ENCODE data around the gene FLYWCH2. TPM values are rescaled to one million over a fixed set of nuclear protein-coding genes. Genes with fewer than 3 reads are reported as not detected.
A peak's percentile ranks its signal among the peaks of the same experiment; 100 is the strongest.

Gene FLYWCH2
- total RNA-seq, 1 experiment from 2014 or later = 33.7 TPM

- ChIA-PET CTCF (interaction anchor here (0.7 to 3.5 kb wide), 3 partner anchors 14 to 26 kb away, joined by 3 to 12 read pairs (median 4); partner anchors contain the start of gene FLYWCH2), RAD21 (ENCODE audit: low non-redundant PET in 1 of 2, low total read pairs in 2 of 2, uncharacterized antibody in 2 of 2, unreplicated experiment in 2 of 2) (no interaction called here), POLR2A (interaction anchor here (1.0 to 1.2 kb wide), 3 partner anchors 12 to 68 kb away, joined by 3 to 4 read pairs (median 3); no protein-coding TSS in a partner anchor)
- H2AFZ ChIP-seq (ENCODE audit: low read depth, low read length, poor library complexity, severe bottlenecking) = no peak overlapping the region
- no peak overlapping the region for H3K4me3 ChIP-seq (replicated peaks in 1 of 2; ENCODE audit: low read depth in 1 of 2, low read length in 2 of 2)
- peak; percentile 24 for ATAC-seq
- no peaks in the 10 kb centered on the region for H4K20me1 ChIP-seq (ENCODE audit: insufficient read depth)
- H3K27me3 ChIP-seq (ENCODE audit: insufficient read depth, low read length) = no peaks in the 10 kb centered on the region
- peak overlapping the region; percentile 89 for H3K27ac ChIP-seq (ENCODE audit: low read depth, low read length)
- H3K4me2 ChIP-seq (ENCODE audit: low read length) = peak overlapping the region; percentile 99
- H3K9me2 ChIP-seq (ENCODE audit: insufficient read depth) = no peaks in the 10 kb centered on the region
- H3K36me3 ChIP-seq (ENCODE audit: control insufficient read depth in 1 of 2, insufficient read depth in 2 of 2, low read length in 2 of 2) = peaks cover 0 to 7% of the 10 kb centered on the region in 2 experiments; a peak in 1 of 4 replicates
- H3K9me3 ChIP-seq (ENCODE audit: control insufficient read depth in 1 of 2, insufficient read depth in 1 of 2, low read depth in 1 of 2, low read length in 2 of 2) = peaks cover 2 to 6% of the 10 kb centered on the region in 2 experiments; a peak in 2 of 4 replicates
- H3K9ac ChIP-seq (ENCODE audit: low read length) = no peak overlapping the region
- H3K4me1 ChIP-seq (ENCODE audit: control insufficient read depth in 1 of 2, insufficient read depth in 2 of 2, low read length in 2 of 2) = peaks cover 18 to 52% of the 10 kb centered on the region in 2 experiments
- H3K79me2 ChIP-seq (ENCODE audit: insufficient read depth, low read length) = no peaks in the 10 kb centered on the region; the same call in 1 of the 2 replicates
- TF ChIP-seq SP1 (IDR thresholded peaks at IDR 0.05; ENCODE audit: low read depth) (no peak), POLR2A (IDR thresholded peaks at IDR 0.05; ENCODE audit: borderline replicate concordance, extremely low read depth, insufficient read depth, insufficient read length) (no peak), RAD21 (IDR thresholded peaks at IDR 0.05; ENCODE audit: low read depth) (no peak)
- intact Hi-C loops (cut with micrococcal nuclease) = loop anchor here (1.0 kb wide), 1 partner anchor 14 kb away; no protein-coding TSS in a partner anchor
- DNase-seq (ENCODE audit: low read depth, low spot score) = no peak
- no TSS peak for BruUV-seq (replicated peaks)
Observed at GRCh38 chr16:2856061-2856670, 26.8 kb upstream of the FLYWCH2 start.

- no peak for DNase-seq (ENCODE audit: low read depth, low spot score)
- H3K36me3 ChIP-seq (ENCODE audit: control insufficient read depth in 1 of 2, insufficient read depth in 2 of 2, low read length in 2 of 2) = peaks cover 0 to 7% of the 10 kb centered on the region in 2 experiments; a peak in 1 of 4 replicates
- intact Hi-C loops (cut with micrococcal nuclease) = loop anchor here (1.0 kb wide), 1 partner anchor 15 kb away; no protein-coding TSS in a partner anchor
- ATAC-seq = no peak
- H3K9ac ChIP-seq (ENCODE audit: low read length) = peak overlapping the region; percentile 68
- H3K27ac ChIP-seq (ENCODE audit: low read depth, low read length) = peak overlapping the region; percentile 89
- peaks cover 18 to 52% of the 10 kb centered on the region in 2 experiments for H3K4me1 ChIP-seq (ENCODE audit: control insufficient read depth in 1 of 2, insufficient read depth in 2 of 2, low read length in 2 of 2)
- POLR2A ChIA-PET = interaction anchor here (0.6 to 1.2 kb wide), 5 partner anchors 11 to 69 kb away, joined by 3 to 4 read pairs (median 3); no protein-coding TSS in a partner anchor
- no TSS peak for BruUV-seq (replicated peaks)
- no peaks in the 10 kb centered on the region for H4K20me1 ChIP-seq (ENCODE audit: insufficient read depth)
- peaks cover 2 to 6% of the 10 kb centered on the region in 2 experiments; a peak in 2 of 4 replicates for H3K9me3 ChIP-seq (ENCODE audit: control insufficient read depth in 1 of 2, insufficient read depth in 1 of 2, low read depth in 1 of 2, low read length in 2 of 2)
- H3K9me2 ChIP-seq (ENCODE audit: insufficient read depth) = no peaks in the 10 kb centered on the region
- no peaks in the 10 kb centered on the region; the same call in 1 of the 2 replicates for H3K79me2 ChIP-seq (ENCODE audit: insufficient read depth, low read length)
- no peaks in the 10 kb centered on the region for H3K27me3 ChIP-seq (ENCODE audit: insufficient read depth, low read length)
- no peak overlapping the region for H2AFZ ChIP-seq (ENCODE audit: low read depth, low read length, poor library complexity, severe bottlenecking)
- H3K4me2 ChIP-seq (ENCODE audit: low read length) = peak overlapping the region; percentile 99
- RAD21 ChIA-PET (ENCODE audit: low non-redundant PET in 1 of 2, low total read pairs in 2 of 2, uncharacterized antibody in 2 of 2, unreplicated experiment in 2 of 2) = no interaction called here
- CTCF ChIA-PET = interaction anchor here (0.7 to 3.5 kb wide), 4 partner anchors 11 to 26 kb away, joined by 3 to 12 read pairs (median 4); partner anchors contain the start of gene FLYWCH2
- peak overlapping the region; percentile 52 to 69 for H3K4me3 ChIP-seq (replicated peaks in 1 of 2; ENCODE audit: low read depth in 1 of 2, low read length in 2 of 2)
- TF ChIP-seq YY1 (IDR thresholded peaks at IDR 0.05; ENCODE audit: extremely low read depth, insufficient replicate concordance, low read depth, low read length) (no peak), REST (IDR thresholded peaks at IDR 0.05; ENCODE audit: low read depth) (no peak), ATF3 (IDR thresholded peaks at IDR 0.05) (no peak), CEBPB (IDR thresholded peaks at IDR 0.05; ENCODE audit: low read depth) (no peak), EGR1 (IDR thresholded peaks at IDR 0.05; ENCODE audit: low read depth) (no peak), RAD21 (IDR thresholded peaks at IDR 0.05; ENCODE audit: low read depth) (no peak), JUND (IDR thresholded peaks at IDR 0.05) (no peak), EZH2 (IDR thresholded peaks at IDR 0.05) (no peak), FOSL1 (IDR thresholded peaks at IDR 0.05; ENCODE audit: low read depth) (no peak)
Observed at GRCh38 chr16:2856686-2857450, 26.1 kb upstream of the FLYWCH2 start.
